GM18907 (cell line): ENCODE results near the gene PPIE.
"Not testable (repeated sequence)": the region's sequence is repeated elsewhere in the genome, so short reads cannot be mapped to it uniquely, and the experiment has no call there.

ENCODE experiments used
- ATAC-seq: cut with Tn5 transposase; IDR thresholded peaks from one replicate; pipeline ENCODE4 v1.9.1; 2021; ENCODE audit warnings: mild to moderate bottlenecking, moderate library complexity; ENCODE audit not compliant: unreplicated experiment

Gene PPIE

GRCh38 chr1:39776886-39777285, 38.2 kb downstream of the PPIE start:
- ATAC-seq, result no peak

- ATAC-seq, result no peak
Observed at GRCh38 chr1:39777306-39777705, 38.6 kb downstream of the PPIE start.

DNA sequence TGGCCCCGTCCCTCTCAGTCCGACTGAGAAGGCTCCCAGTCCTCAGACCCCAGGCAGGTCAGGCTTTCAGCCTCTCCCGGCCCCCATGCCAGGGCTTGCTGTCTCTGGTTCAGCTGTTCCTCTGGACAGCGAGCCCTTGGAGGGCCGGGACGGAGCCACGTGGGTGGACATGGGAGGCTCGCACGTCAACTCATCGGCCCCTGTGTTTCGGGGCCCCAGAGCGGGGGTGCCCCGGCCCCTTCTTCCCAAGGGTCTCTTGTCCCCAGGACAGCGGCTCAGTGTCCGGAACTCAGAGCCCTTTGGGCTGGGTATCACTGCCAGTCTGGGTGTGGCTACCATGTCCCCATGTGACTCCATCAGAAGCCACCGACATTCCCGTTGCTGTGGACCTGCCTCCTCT, 39.2 kb downstream of the PPIE start:
- not testable (repeated sequence) for ATAC-seq

GRCh38 chr1:39778463-39779099, 39.9 kb downstream of the PPIE start:
- not testable (repeated sequence) for ATAC-seq

GRCh38 chr1:39779137-39779536, 40.5 kb downstream of the PPIE start:
- ATAC-seq, result no peak

DNA sequence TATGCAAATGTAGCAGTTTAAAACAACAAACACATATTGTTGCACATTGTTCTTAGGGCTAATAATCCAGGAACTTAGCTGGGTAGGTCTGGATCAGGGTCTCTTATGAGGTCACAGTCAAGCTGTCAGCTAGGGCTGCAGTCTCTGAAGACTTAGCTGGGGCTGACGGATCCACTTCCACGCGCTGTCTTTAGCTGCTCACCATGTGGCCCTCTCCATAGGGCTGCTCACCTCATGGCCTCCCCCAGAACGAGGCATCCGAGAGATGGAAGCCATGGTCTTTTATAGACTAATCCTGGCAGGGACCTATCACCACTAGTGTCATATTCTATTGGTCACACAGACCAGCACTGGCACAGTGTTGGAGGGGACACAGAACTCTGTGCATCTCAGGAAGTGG, 41.1 kb downstream of the PPIE start:
- no peak for ATAC-seq

- ATAC-seq, result no peak
Observed at GRCh38 chr1:39781349-39781715, 42.6 kb downstream of the PPIE start.

DNA sequence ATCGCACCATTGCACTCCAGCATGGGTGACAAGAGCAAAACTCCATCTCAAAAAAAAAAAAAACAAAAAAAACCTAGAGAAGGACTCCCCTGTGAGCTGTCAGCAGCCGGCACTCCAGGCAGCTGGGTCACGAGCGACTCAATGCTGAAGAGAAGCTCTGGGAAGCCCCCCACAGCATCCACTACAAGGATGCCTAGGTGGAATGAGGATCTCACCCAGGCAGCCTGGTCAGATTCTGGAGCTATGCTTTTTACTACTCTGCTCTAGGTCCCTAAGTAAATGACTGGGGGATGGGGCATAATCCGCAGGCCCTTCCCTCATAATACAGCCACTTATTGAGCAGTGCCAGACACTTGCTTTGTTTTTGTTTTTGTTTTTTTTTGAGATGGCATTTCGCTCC, 43.4 kb downstream of the PPIE start:
- ATAC-seq, result no peak

DNA sequence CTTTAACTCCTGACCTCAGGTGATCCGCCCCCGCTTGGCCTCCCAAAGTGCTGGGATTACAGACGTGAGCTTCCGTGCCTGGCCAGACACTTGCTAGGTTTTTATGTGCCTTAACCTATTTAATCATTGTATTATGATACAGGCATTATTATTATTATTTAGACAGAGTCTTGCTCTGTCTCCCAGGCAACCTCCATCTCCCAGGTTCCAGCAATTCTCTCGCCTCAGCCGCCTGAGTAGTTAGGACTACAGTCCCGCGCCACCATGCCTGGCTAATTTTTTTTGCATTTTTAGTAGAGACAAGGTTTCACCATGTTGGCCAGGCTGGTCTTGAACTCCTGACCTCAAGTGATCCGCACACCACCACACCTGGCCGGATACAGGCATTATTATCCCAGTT, 44.0 kb downstream of the PPIE start:
- not testable (repeated sequence) for ATAC-seq

GRCh38 chr1:39786303-39787107, 47.8 kb downstream of the PPIE start:
- ATAC-seq, result not testable (repeated sequence)

DNA sequence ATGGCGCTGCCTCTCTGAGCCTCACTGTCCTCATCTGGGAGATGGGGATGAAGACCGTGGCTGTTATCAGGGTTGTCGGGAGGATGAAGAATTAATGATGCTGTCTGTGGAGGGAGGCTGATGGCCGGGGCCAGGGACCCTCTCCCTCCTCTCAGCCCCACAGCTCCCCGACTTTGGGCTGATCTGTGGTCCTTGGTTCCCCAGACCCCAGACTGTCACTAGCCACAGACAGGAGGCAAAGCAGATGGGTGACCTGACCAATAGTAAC, 48.4 kb downstream of the PPIE start:
- not testable (repeated sequence) for ATAC-seq

GRCh38 chr1:39787468-39787867, 48.8 kb downstream of the PPIE start:
- ATAC-seq, result no peak

GRCh38 chr1:39787964-39788363, 49.3 kb downstream of the PPIE start:
- not testable (repeated sequence) for ATAC-seq

- ATAC-seq, result peak; percentile 4
Observed at GRCh38 chr1:39788426-39788757, 49.7 kb downstream of the PPIE start.

DNA sequence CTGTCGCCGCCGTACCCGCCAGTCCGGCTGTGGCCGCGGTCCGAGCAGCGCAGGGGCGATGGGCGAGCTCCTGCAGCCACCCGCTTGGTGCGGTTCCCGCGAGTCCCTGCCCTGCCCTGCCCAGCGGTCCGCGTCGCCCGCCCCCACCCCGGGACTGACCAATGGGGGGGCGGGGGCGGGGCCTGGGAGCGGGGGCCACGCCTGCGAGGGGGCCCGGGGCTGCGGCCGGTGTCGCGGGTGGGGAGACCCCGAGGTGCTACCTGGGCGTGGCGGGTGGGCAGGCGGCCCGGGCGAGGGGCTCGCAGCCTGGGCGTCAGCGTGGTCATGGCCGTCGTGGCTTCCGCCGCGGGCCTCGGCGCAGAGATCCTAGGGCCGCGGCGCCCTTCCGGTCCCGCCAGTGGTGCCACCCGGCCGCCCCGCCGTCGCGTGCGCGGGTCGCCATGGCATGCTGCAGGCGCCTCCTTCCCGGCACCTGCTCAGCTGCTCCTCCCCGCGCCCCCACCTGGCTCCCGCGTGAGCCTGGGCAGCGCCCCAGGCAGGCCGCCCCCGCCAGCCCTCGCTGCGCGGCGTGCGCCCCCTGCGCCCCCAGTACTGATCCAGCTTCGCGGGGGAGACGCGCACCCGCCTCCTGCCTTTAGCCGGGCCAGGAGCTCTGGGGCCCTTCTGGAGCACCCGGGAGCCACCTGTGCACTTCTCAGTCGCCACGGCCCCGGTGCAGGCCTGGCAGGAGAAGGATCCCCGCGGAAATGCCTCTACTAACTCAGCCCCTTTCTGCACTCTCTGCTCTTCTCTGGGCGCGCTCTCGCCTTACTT, 50.3 kb downstream of the PPIE start, which contains the start of gene BMP8B:
BMP8B (minus strand) TSS at position 108 of the 813 bp plus-strand sequence. CDS start 380 bp downstream, outside the sequence.
- ATAC-seq, result peak; percentile 58

DNA sequence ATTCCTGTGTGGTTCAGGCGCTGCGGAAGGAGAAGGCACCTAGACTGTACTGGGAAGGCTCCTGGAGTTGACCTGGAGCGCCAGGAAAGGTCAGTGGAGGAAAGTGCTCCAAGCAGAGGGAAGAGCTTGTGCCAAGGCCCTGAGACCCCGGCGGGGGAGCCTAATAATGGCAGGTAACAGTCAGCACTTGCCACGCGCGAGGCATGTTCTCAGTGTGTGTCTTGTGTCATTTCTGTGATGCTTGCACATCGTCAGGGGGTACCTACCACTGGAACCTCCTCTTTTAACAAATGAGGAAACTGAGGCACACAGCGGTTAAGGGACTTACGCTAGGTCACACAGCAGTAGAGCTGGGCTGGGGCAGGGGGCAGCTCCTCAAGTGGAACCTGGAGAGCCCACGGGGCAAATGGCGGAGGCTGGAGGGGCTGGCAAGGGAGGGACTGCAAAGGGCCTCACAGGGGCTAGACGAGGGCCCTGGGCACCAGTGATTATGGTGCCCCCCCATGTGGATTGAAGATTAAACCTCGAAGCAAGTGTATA, 51.0 kb downstream of the PPIE start:
- no peak for ATAC-seq

DNA sequence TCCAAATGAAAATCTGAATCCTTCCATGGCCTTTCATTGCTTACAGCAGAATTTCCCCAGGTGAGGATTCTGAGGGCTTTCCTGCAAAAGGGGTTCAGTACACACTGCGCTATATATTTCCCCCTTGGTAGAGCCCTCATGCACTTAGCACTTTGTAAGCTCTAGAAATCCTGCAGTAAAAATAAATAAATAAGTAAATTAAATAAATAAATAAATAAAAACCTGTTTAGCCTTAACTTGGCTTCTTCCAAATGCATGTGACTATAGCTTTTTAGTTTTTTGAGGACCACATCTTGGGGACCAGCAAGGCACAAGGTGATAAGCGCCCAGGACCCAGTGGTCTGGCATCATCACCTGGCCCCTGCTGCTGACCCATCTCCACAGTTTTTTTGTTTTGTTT, 53.2 kb downstream of the PPIE start:
- ATAC-seq, result no peak

DNA sequence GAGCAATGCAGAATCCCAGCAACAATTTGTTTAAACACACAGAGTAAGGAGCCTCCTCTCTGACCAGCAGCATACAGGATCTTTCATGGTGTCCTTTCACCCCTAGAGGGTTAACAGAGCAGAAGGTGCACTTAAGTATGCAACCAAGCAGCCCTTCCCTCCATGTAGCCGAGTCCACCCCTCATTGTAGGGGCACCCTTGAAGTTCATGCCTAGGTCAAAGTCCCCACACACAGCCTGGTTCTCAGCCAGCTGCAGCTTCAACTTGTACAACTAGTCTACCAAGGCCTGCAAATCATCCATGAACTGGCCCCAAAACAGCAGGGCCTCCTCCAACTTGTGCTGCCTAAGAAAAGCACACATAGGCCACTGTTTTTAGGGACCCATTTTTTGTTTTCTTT, 57.0 kb downstream of the PPIE start:
- ATAC-seq, result no peak

DNA sequence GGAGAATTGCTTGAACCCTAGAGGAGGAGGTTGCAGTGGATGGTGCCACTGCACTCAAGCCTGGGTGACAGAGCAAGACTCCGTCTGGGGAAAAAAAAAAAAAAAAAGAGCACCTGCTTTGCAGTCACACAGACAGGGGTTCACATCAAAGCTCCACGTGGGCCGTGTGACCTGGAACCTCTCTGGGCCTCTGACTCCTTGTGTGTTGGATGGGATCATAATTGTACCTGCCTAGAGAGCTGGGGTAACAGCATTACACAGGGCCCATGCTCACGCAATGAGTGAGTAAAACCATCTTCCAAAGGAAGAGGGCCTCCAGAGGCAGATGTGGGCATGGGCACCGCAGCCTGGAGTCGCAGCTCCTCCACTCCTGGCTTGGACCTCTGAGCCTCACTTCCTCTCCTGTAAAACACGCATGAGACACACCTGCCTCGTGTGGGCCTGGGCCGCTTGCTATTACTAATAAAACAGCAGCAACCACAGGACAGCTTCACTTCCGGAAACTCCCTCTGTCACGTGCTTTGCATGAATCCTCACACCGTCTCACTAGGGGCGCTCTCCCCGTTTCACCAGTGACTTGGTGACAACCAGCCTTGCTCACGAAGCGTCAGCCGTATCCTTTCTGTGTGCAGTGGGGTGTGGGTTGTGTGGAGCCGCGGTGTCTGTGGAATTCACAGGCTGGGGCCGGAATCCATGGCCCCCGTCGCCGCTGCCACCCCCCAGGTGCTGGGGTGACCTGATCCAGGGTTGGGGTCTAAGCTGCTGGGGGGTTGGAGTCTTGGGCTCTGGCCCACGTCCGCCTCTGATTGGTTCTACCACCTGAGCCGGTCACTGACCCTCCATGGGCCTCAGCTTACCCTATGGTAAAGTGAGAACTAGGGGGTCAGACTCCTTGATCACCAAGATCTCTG, 60.4 kb downstream of the PPIE start:
- peak; percentile 91 for ATAC-seq

DNA sequence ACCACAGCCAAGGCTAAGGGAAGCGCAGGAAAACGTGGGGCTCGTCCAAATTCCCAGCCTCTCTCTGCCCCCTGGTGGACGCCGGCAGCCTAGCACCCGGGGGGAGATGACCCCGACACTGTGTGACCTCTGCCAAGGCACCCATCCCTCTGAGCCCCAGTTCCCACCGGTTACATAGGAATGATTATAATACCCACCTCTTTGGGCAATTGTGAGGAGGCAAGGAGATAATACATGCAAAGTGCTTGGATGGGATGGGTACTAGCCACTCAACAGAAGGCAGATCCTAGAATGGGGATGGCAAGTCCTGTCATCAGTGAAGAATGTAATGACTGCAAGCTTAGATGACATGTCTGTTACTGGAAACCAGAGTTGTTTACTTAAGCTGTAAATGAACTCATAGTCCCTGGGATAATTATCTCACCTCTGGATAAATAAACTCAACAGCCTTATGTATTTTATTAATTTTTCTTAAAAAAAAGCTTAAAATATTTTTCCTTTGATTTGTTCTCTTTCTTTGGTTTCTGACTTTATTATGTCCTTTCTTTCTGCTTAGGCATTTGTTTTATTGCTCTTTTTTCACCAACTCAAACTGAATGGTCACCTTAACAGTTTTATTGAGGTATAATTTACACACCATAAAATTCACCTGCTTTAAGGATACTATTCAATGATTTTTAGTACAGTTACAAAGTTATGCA, 61.2 kb downstream of the PPIE start:
- ATAC-seq, result peak; percentile 64
